ENCODE results near the gene RNASEH2A.
A peak's percentile ranks its signal among the peaks of the same experiment; 100 is the strongest.

The RNASEH2A gene

GRCh38 chr19:12782424-12783290 lies 23.7 kb upstream of the RNASEH2A start:
- DNase-seq (ENCODE audit: low spot score), result no peak
- no peak for FAIRE-seq

GRCh38 chr19:12783291-12783848 lies 23.0 kb upstream of the RNASEH2A start:
- no peak for FAIRE-seq

GRCh38 chr19:12783849-12784393 lies 22.5 kb upstream of the RNASEH2A start:
- DNase-seq (ENCODE audit: low spot score), result no peak
- no peak for FAIRE-seq

More at GRCh38 chr19:12783291-12783848, 23.0 kb upstream of the RNASEH2A start:
- DNase-seq (ENCODE audit: low spot score), result no peak

- DNase-seq (ENCODE audit: low spot score) (no peak), FAIRE-seq (no peak)
Measured at GRCh38 chr19:12784394-12784870, 22.0 kb upstream of the RNASEH2A start.

- DNase-seq (ENCODE audit: low spot score) (no peak), FAIRE-seq (no peak)
Measured at GRCh38 chr19:12784871-12785430, 21.4 kb upstream of the RNASEH2A start.

GRCh38 chr19:12785431-12786031 lies 20.9 kb upstream of the RNASEH2A start:
- FAIRE-seq, result no peak
- DNase-seq (ENCODE audit: low spot score), result no peak

- FAIRE-seq (no peak), DNase-seq (ENCODE audit: low spot score) (no peak)
Measured at GRCh38 chr19:12786141-12786870, 20.1 kb upstream of the RNASEH2A start.

- no peak for DNase-seq (ENCODE audit: low spot score)
- no peak for FAIRE-seq
Measured at GRCh38 chr19:12786952-12787351, 19.4 kb upstream of the RNASEH2A start.

GRCh38 chr19:12787458-12787857 lies 18.9 kb upstream of the RNASEH2A start:
- FAIRE-seq, result no peak
- no peak for DNase-seq (ENCODE audit: low spot score)

GRCh38 chr19:12788042-12788681 lies 18.2 kb upstream of the RNASEH2A start:
- no peak for DNase-seq (ENCODE audit: low spot score)
- FAIRE-seq, result no peak

GRCh38 chr19:12788682-12789097 lies 17.7 kb upstream of the RNASEH2A start:
- DNase-seq (ENCODE audit: low spot score) (no peak), FAIRE-seq (no peak)

- FAIRE-seq, result no peak
Measured at GRCh38 chr19:12789098-12789903, 17.1 kb upstream of the RNASEH2A start.

GRCh38 chr19:12789904-12790619 lies 16.3 kb upstream of the RNASEH2A start:
- DNase-seq (ENCODE audit: low spot score) (peak; percentile 86), FAIRE-seq (no peak)

More at GRCh38 chr19:12789098-12789903, 17.1 kb upstream of the RNASEH2A start:
- DNase-seq (ENCODE audit: low spot score), result no peak

GRCh38 chr19:12790628-12791344 lies 15.6 kb upstream of the RNASEH2A start:
- FAIRE-seq, result no peak

GRCh38 chr19:12791345-12792050 lies 14.9 kb upstream of the RNASEH2A start, which contains the start of gene JUNB:
Gene JUNB (plus strand): TSS chr19:12791486. CDS start chr19:12791772, 286 bp downstream.
- FAIRE-seq, result no peak
- peak; percentile 84 for DNase-seq (ENCODE audit: low spot score)

More at GRCh38 chr19:12790628-12791344, 15.6 kb upstream of the RNASEH2A start:
- no peak for DNase-seq (ENCODE audit: low spot score)

GRCh38 chr19:12792051-12792852 lies 14.1 kb upstream of the RNASEH2A start:
- FAIRE-seq (no peak), DNase-seq (ENCODE audit: low spot score) (no peak)
